ENCODE results near the gene HPCAL4.

GRCh38 chr1:39675220-39675619 lies 16.0 kb downstream of the HPCAL4 start:
- TF ChIP-seq CTCF (IDR thresholded peaks at IDR 0.05; ENCODE audit: borderline replicate concordance, extremely low read depth, low read length, poor library complexity, severe bottlenecking) = no peak
- no peak for TF ChIP-seq EZH2 (IDR thresholded peaks at IDR 0.05; ENCODE audit: borderline replicate concordance, low read depth, low read length, severe bottlenecking)
